ENCODE data around the gene TOMM6.

The TOMM6 gene

DNA sequence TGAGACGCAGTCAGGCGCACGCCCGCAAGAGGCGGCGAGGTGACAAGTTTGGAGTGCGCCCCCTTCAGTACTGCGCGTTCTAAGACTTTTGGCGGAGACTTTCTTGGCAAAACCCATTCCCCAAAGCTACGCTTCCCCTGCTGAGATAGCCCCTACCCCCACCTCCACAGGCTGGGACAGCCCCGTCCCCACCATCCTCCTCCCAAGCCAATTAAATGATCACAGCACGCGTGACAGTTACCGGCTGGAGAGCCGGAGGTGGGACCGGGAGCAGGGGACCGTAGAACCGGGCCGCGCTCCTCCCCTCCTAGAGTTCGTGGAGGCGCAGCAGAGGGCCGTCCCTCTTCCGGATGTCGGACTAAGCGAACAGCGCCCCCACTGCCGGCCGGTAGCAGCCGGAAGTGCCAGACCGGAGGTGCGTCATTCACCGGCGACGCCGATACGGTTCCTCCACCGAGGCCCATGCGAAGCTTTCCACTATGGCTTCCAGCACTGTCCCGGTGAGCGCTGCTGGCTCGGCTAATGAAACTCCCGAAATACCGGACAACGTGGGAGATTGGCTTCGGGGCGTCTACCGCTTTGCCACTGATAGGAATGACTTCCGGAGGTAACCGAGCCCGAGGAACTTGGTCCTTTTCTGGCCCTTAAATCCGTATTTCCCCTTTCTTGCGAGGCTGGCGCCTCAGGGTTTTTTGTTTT lies at the start of gene TOMM6:
TOMM6 (plus strand) TSS at position 476 of the 699 bp plus-strand sequence; CDS start at position 480, 4 bp downstream.
- peak; percentile 97 for DNase-seq

- DNase-seq, result no peak
These were observed 48.5 kb upstream of the TOMM6 start for GRCh38 chr6:41739041-41739440.

DNA sequence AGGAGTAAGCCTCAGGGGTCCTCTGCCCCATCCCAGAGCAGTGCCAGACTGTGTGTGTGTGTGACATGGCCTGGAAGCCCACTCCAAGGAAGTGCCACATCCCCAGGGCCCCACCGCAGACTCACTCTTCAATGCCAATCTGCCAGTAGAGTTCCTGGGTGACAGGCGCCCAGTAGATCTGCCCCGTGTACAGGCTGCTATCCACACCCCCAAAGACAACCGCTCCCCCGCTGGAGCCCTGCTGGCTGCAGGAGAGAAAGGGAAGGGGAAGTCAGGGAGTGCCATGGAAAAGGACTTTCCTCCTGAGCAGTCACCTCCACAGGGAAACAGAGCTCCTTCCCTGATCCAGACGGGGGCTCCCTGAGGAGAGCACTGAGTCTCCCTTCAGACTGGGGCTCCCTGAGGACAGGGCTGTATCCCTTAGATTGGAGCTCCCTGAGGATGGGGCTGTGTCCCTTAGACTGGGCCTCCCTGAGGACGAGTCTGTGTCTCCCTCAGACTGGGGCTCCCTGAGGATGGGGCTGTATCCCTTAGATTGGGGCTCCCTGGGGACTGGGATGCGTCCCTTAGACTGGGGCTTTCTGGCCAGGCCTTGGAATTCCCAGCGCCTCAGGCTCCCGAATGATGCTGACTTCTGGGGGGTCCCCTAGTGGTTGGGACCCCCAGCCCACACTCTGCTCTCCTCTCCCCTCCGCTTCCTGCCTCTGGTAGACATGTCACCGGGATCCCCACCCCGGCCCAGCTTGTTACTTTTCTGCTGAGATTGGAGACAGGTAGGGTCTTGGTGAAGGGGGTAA lies 46.9 kb upstream of the TOMM6 start:
- DNase-seq, result no peak

GRCh38 chr6:41741625-41742490 lies 45.6 kb upstream of the TOMM6 start:
- no peak for DNase-seq

DNA sequence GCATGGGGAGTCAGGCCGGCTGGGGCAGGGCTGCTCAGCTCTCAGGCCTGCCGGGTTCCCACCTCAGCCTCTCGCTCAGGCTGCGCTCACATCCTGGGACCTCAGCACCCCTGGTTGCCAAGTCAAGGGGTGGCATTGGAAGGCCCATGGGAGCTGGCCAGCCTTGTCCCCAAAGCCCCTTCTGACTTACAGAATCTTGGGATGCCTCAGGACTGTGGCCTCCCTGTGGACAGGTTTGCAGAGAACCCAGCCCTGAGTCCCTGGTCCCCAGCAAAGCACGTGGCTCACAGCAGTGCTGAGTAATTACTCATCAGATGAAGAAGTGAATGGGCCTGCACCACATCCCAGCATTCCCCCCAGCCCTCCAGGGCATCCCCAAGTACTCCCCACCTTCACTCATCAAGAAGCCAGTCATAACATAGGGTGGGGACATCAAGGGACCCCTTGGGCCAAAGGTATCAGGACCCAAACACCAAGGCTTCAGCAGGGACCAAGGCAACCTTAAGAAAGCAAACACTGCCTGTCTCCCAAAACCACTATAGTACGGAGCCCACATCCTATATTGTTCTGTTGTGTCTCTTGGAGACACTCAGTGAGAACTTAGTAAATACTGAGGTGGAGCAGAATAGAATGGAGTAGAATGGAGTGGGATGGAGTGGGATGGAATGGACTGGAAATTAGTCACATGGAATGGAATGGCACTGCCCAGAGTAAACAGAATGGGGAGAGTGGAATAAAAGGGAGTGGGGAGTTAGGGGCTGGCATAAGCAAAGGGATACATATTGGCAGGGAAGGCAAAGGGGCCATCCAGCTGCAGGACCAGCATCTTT lies 43.9 kb upstream of the TOMM6 start:
- no peak for DNase-seq

- DNase-seq, result no peak
These were observed 43.2 kb upstream of the TOMM6 start for GRCh38 chr6:41744236-41744787.

- no peak for DNase-seq
These were observed 41.4 kb upstream of the TOMM6 start for GRCh38 chr6:41746107-41746506.

GRCh38 chr6:41747256-41748101 lies 40.0 kb upstream of the TOMM6 start, which contains the start of gene PGC:
Gene PGC (minus strand): TSS chr6:41747397. CDS start chr6:41747334, 63 bp downstream.
- DNase-seq, result no peak

GRCh38 chr6:41748102-41748477 lies 39.4 kb upstream of the TOMM6 start:
- DNase-seq, result no peak

- DNase-seq, result no peak
These were observed 39.0 kb upstream of the TOMM6 start for GRCh38 chr6:41748542-41748941.

DNA sequence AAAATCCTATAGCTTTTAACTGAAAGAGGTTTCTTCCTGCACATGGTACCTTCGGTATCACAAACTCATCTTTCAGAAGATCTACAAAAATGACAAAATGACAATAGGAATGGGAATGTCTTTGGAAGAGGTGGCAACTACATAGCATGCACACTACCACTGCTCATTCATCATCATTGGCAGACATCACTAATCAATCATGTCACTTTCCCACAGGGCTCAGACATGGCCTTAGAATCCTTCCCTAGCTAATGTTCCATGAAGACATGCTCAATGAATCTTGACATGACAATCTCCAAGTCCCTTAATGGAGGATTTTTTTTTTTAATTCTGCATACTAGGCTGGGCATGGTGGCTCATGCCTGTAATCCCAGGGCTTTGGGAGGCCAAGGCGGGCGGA lies 37.1 kb upstream of the TOMM6 start:
- DNase-seq, result no peak

- DNase-seq, result no peak
These were observed 31.6 kb upstream of the TOMM6 start for GRCh38 chr6:41755895-41756294.

DNA sequence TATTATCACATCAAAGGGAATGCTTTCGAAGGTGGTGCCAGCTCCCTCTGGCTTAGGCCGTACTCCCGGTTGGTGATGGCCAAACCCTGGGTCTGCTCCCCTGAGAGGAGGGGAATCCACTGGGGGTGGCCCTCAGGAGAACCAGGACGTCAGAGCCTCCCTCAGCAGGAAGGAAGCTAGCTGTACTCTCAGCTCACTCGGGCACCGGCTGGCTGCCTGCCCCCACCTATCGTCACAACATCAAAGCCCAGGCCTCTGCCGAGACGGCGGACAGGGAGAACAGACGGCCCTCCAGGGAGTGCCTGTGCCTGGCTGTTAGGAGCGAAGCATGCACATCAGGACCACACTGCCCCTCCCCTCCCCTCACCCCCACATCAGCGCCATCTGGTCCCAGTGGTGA lies 31.1 kb upstream of the TOMM6 start:
- no peak for DNase-seq

DNA sequence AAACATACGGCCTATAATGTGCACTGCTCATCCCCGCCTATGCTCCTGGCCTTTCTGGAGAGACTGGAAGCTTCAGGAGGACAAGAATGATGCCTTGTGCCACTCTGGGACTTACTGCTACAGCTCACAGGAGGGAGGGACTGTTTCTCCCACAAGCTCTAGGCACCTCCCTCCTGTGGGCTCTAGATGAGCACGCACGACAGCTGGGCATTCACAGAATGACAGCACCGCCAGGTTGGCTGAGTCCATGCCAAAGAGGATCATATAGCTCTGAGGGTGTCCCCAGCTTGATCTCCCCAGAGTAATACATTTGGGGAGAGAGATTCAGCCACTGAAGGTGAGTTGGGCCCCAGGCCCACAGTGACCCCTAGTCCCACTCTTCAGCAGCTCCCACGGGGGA lies 30.2 kb upstream of the TOMM6 start:
- DNase-seq, result no peak

DNA sequence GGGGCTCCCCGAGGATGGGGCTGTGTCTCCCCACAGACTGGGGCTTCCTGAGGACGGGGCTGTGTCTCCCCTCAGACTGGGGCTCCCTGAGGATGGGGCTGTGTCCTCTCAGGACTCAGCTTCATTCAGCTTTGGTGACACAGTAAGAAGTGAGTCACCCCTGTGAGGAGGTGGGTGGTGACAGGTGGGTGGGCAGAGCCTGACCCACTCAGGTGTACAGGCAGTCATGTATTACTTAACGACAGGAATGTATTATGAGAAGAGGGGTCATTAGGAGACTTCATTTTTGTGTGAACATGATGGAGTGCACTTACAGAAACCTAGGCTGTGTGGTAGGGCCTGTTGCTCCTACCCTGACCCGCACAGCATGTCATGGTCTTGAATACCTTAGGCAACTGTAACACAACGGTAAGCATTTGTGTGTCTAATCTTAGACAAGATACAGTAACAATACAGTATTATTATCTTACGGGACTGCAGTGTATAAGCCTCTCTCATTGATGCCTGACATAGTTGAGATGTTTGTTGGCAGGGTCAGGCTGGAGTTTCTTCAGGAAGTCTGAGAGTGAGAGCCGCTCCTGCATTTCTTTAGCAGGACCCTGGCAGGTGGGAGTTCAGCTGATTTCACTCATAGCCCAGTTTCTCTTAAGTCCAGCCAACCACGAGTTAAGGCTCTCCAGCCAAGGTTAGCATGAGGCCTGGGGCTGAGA lies 29.4 kb upstream of the TOMM6 start:
- DNase-seq, result no peak

GRCh38 chr6:41758641-41759035 lies 28.9 kb upstream of the TOMM6 start:
- DNase-seq, result no peak

DNA sequence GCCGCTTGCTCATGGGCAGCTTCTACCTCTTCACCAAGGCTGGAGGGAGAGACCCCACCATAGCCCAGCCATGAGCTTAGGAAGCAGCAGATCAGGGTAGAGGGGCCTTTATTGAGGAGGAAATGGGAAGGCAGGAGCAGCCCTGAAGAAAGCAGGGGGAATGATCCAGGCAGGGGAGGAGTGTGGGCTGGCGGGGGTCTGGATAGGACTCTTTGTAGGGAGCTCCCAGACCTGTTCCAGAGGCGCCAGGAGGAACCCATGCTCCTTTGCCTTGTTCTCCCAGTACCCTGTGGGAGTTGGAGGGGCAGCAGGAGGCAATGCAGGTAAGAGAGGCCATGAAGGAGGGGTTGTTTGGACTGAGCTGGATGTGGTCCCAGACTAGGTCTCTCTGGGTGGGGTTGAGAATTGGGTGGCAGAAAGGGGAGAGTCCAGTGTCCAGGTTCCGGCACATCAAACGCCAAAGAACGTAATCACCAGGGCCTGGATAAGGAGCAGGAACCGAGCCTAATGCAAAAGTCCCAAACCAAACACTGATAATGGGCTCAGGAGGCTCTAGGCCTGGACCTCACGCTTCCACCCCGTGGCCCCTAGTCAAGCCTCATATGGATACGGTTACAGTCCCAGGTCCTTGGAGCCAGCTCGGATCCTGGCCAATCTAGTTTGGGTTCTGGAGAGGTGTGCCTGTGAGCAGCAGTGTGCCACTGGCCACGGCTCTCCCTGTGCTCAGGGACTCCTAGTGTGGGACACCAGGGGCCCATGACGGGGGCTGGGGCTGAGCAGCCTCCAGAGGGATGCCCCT lies 28.2 kb upstream of the TOMM6 start:
- no peak for DNase-seq

DNA sequence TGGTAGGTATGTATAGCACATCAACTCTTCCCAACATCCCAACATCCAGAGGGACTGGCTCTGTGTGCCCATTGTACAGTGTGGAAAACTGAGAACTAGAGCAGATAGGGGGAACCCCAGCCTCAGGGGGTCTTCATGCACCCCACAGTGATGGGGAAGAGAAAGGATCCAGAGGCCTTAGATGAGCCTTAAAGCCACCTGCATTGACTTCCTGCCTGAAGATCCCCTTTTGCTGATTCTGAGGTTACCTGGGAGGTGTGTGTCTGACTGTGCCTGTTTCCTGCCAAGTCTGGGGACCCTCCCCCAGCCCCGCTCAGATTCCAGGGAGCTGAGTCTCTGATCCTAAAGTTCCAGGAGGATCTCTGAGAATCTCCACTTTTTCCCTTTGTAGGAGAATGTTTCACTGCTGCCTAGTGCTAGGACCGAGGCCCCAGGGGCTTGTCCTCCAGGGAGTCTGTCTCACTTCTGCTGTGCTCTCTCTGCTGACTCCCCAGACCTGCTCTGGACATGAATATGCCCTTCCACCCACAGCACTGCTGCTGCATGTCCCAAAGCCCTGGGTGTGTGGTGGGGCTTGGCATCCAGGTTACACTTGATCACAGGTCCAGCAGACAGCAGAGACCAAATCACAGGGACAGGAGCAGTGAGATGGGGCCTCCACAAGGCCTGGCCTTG lies 27.5 kb upstream of the TOMM6 start:
- no peak for DNase-seq

DNA sequence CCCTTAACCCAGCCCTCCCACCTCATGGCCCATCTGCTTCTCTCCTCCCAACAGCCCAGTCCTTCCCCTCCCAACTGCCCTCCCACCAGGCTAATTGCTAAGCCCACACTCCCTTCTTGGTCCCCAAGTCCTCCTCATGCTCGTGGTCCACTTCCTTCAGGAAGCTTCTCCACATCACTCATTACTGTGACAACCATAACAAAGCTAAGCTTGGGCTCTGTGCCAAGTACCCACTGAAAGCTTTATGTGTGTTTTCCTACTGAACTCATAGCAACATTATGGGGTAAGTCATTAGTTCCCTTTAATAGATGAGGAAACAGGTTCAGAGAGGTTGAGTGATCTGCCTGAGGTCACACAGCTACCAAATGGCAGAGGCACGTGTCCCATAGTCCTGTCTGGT lies 24.0 kb upstream of the TOMM6 start:
- DNase-seq, result no peak

All from activated CD4-positive, alpha-beta T cell treated with anti-CD3 and anti-CD28 coated beads, Interleukin-10, Interleukin-2, amounts not matched to agents 100 ng/mL and 50 ng/mL, durations not matched to agents 16 hours and 8 hours (primary cell).